LNCAP (cell line): ENCODE results near the gene CHST6.

Source experiments
- CTCF ChIP-seq: fragments of 450-650 bp; IDR thresholded peaks from 2 replicates; pipeline ENCODE4 v1.5.1; 2017; ENCODE audit warnings: mild to moderate bottlenecking

Gene CHST6

DNA sequence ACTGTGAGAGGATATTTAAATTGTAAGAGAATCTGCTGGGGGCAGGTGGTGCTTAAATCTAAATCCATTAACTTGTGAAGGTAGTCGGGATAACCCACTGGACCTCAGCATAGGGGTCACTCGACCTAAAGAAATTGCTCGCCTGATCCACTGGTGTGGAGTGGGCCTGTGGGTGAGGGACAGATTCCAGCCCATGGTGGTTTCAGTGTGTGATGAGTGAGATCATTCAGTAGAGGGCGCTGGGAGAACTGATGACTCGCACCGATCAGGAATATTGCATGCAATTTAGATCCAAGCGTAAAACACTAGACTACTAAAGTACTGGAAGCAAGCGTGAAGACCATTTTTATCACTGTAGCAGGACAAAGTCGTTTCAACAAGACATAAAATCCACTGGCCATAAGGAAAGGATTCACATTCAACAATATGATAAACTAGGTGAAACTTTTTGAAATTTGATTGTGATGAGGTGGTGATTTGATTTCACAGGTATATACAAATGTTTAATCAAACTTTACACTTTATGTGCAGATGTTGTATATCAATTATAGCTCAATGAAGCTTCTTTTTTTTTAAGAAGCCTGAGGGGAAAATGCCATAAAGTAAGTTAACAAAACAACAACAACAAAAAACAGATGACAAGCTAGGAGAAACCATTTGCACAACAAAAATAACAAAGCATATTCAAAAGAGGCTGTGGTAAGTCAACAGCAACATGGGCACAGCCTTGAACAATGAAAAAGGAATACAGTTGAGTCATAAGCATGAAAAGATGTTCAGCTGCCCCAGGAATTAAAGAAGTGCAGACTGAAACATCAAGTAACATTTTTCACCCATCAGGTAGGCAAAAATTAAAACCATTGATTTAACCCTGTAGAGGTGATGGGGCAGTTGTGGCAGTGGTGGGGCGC is 23.3 kb downstream of the CHST6 start:
- peak; percentile 52 for TF ChIP-seq CTCF

DNA sequence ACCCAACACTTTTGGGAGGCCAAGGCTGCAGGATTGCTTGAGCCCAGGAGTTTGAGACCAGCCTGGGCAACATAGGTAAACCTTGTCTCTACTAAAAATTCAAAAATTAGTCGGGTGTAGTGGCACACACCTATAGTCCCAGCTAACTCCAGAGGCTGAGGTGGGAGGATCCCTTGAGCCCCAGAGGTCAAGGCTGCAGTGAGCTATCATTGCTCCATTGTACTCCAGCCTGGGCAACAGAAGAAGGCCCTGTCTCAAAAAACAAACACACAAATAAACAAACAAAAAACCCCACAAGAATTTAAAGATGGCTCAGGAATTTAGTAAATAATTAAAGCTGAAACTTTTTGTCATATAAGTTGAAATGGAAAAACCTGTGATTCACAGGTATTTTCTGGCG is 28.5 kb downstream of the CHST6 start:
- TF ChIP-seq CTCF, result no peak

- peak; percentile 100 for TF ChIP-seq CTCF
These were observed 30.9 kb downstream of the CHST6 start, which contains the start of gene TMEM170A for GRCh38 chr16:75464122-75464918. TMEM170A (minus strand) TSS chr16:75464689; CDS start chr16:75464600, 89 bp downstream.

- no peak for TF ChIP-seq CTCF
These were observed 32.4 kb downstream of the CHST6 start for GRCh38 chr16:75462806-75463205.

GRCh38 chr16:75461575-75461974 is 33.7 kb downstream of the CHST6 start:
- TF ChIP-seq CTCF, result no peak

DNA sequence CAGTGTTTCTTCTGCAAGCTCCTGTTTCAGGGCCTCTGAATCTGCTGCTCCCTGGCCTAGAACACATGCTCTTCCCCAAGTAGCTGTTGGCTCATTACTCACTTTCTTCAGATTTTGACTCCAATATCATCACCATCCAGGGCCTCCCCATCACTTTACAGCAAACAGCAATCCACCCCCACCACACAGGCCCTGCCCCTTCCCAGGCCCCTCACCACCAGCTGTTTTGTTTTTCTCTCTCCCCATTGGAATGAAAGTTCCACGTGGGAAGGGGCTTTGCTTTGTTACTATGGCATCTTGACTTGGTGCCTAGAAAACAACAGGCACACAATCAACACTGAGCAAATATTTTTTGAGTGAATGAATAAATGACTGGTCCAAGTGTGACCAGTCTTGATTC is 34.8 kb downstream of the CHST6 start:
- TF ChIP-seq CTCF, result no peak

DNA sequence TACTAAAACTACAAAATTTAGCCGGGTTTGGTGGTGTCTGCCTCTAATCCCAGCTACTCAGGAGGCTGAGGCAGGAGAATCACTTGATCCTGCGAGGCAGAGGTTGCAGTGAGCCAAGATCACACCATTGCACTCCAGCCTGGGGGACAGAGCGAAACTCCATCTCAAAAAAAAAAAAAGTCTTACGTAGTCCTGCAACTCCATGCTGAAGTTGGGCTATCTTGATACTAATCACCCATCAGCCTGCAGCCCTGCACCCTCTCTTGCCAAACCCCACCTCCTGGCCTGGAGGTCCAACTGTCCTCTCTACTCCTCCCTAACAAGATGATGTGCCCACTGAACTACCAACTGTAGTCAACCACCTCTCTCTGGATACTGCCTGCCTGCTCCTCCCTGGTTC is 35.5 kb downstream of the CHST6 start:
- no peak for TF ChIP-seq CTCF
